H1 (cell line): ENCODE measurements around the gene CHPF. TPM values are rescaled to one million over a fixed set of nuclear protein-coding genes. Genes with fewer than 3 reads are reported as not detected.

Source experiments
- CTCF ChIA-PET: fragments of 300-600 bp; sonication (Branson Sonifier 250); formaldehyde crosslinking; loops from one replicate; lab custom pipeline; 2021; ENCODE audit not compliant: partially characterized antibody; lab: Charles Lee
- POLR2A ChIA-PET: fragments of 300-600 bp; sonication (Branson Sonifier 250); formaldehyde crosslinking; loops from one replicate; lab custom pipeline; 2021; ENCODE audit warnings: inconsistent platforms; ENCODE audit not compliant: partially characterized antibody; lab: Charles Lee
- DNase-seq, 2 experiments: peaks; one replicate each; pipeline versions ENCODE4 v3.0.0 to v3.0.0-alpha.2; 2010 to 2022; ENCODE audit warnings: low spot score in 2 of 2, low read depth in 1 of 2, mixed read lengths in 1 of 2
- FAIRE-seq: peaks from 2 replicates; lab custom pipeline; 2011; peaks lifted over from hg19 to GRCh38; lab: Jason Lieb, UNC
- H2AFZ ChIP-seq: 2 replicates; pipeline ENCODE4 v1.8.1; 2012; ENCODE audit warnings: low read length, inconsistent platforms
- H2AK5ac ChIP-seq: 2 replicates; pipeline ENCODE4 v1.6.1; 2013; ENCODE audit warnings: low read depth, low read length
- H2BK120ac ChIP-seq: replicated peaks from 2 replicates; pipeline ENCODE3; 2013; ENCODE audit warnings: low read depth, low read length, inconsistent platforms
- H2BK12ac ChIP-seq: 2 replicates; pipeline ENCODE4 v1.6.1; 2013; ENCODE audit warnings: low read depth, low read length
- H2BK15ac ChIP-seq: 2 replicates; pipeline ENCODE4 v1.6.1; 2013; ENCODE audit warnings: low read length
- H2BK20ac ChIP-seq: 2 replicates; pipeline ENCODE4 v1.6.1; 2013; ENCODE audit warnings: low read length
- H2BK5ac ChIP-seq: 2 replicates; pipeline ENCODE4 v1.6.1; 2013; ENCODE audit warnings: low read depth, low read length
- H3K14ac ChIP-seq: 2 replicates; pipeline ENCODE4 v1.6.1; 2013; ENCODE audit warnings: inconsistent platforms; ENCODE audit not compliant: insufficient read length
- H3K18ac ChIP-seq: 2 replicates; pipeline ENCODE4 v1.6.1; 2013; ENCODE audit warnings: low read length; ENCODE audit errors: extremely low read depth
- H3K23ac ChIP-seq: 2 replicates; pipeline ENCODE4 v1.6.1; 2013; ENCODE audit warnings: inconsistent platforms; ENCODE audit not compliant: insufficient read length
- H3K23me2 ChIP-seq: 2 replicates; pipeline ENCODE4 v1.6.1; 2013; ENCODE audit warnings: low read depth, low read length
- H3K27ac ChIP-seq: 2 replicates; pipeline ENCODE4 v1.6.1; 2011; ENCODE audit warnings: low read depth, low read length, inconsistent platforms
- H3K27me3 ChIP-seq, 4 experiments: replicated peaks in 1 of 4; 1 replicate in 1 of 4; 2 replicates in 3 of 4; pipeline versions ENCODE4 v1.6.1 to v1.8.1; 2011 to 2013; ENCODE audit warnings: low read length in 3 of 4, mild to moderate bottlenecking in 3 of 4, inconsistent platforms in 2 of 4, mixed read lengths in 2 of 4, moderate library complexity in 1 of 4; ENCODE audit not compliant: control insufficient read depth in 3 of 4, insufficient read depth in 3 of 4; ENCODE audit errors: extremely low read depth in 1 of 4
- H3K36me3 ChIP-seq, 4 experiments: 2 replicates each; pipeline versions ENCODE4 v1.6.1 to v1.8.1; 2011 to 2013; ENCODE audit warnings: mild to moderate bottlenecking in 4 of 4, low read length in 3 of 4, moderate library complexity in 2 of 4, control low read depth in 1 of 4, inconsistent platforms in 1 of 4; ENCODE audit not compliant: insufficient read depth in 4 of 4, control insufficient read depth in 2 of 4
- H3K4ac ChIP-seq: replicated peaks from 2 replicates; pipeline ENCODE3; 2013; ENCODE audit warnings: low read length, low read depth, mixed read lengths, inconsistent platforms; ENCODE audit not compliant: insufficient read length
- H3K4me1 ChIP-seq, 4 experiments: replicated peaks in 1 of 4; 1 replicate in 1 of 4; 2 replicates in 3 of 4; pipeline versions ENCODE4 v1.6.1 to v1.8.1; 2011 to 2013; ENCODE audit warnings: low read length in 3 of 4, inconsistent platforms in 2 of 4, mixed read lengths in 1 of 4; ENCODE audit not compliant: insufficient read depth in 4 of 4, control insufficient read depth in 3 of 4
- H3K4me2 ChIP-seq, 2 experiments: 2 replicates each; pipeline versions ENCODE4 v1.6.1 to v1.8.1; 2011 to 2013; ENCODE audit warnings: low read depth in 2 of 2, low read length in 2 of 2, control low read depth in 1 of 2, inconsistent platforms in 1 of 2, mild to moderate bottlenecking in 1 of 2; ENCODE audit not compliant: insufficient read depth in 1 of 2
- H3K4me3 ChIP-seq, 4 experiments: fragments of 200-600, 300-600 bp in 1 of 4; sonication (generic), shearing (Covaris generic), sonication (Bioruptor Twin) in 1 of 4; 2 replicates each; pipeline versions ENCODE4 v1.5.1 to v1.8.1; 2011 to 2016; ENCODE audit warnings: low read length in 4 of 4, low read depth in 3 of 4, control low read depth in 2 of 4, inconsistent platforms in 2 of 4, mild to moderate bottlenecking in 2 of 4, mixed read lengths in 1 of 4, moderate library complexity in 1 of 4; ENCODE audit not compliant: insufficient read depth in 2 of 4; ENCODE audit errors: extremely low read depth in 1 of 4
- H3K56ac ChIP-seq: replicated peaks from 2 replicates; pipeline ENCODE3; 2013; ENCODE audit warnings: low read depth, mild to moderate bottlenecking, mixed read lengths, low read length, inconsistent platforms; ENCODE audit not compliant: insufficient read length
- H3K79me1 ChIP-seq: 2 replicates; pipeline ENCODE4 v1.6.1; 2013; ENCODE audit warnings: low read depth, low read length, control low read depth
- H3K79me2 ChIP-seq, 2 experiments: 2 replicates each; pipeline versions ENCODE4 v1.6.1 to v1.8.1; 2012 to 2013; ENCODE audit warnings: low read length in 2 of 2, mild to moderate bottlenecking in 2 of 2, inconsistent platforms in 1 of 2; ENCODE audit not compliant: insufficient read depth in 2 of 2, control insufficient read depth in 1 of 2
- H3K9ac ChIP-seq, 4 experiments: replicated peaks in 1 of 4; 1 replicate in 1 of 4; 2 replicates in 3 of 4; pipeline versions ENCODE4 v1.6.1 to v1.8.1; 2011 to 2013; ENCODE audit warnings: low read depth in 3 of 4, low read length in 3 of 4, control low read depth in 2 of 4, mild to moderate bottlenecking in 2 of 4, moderate library complexity in 2 of 4, inconsistent platforms in 1 of 4; ENCODE audit errors: extremely low read depth in 1 of 4
- H3K9me3 ChIP-seq, 2 experiments: 2 replicates each; pipeline versions ENCODE4 v1.6.1 to v1.8.1; 2012 to 2013; ENCODE audit warnings: mild to moderate bottlenecking in 2 of 2, moderate library complexity in 2 of 2, control low read depth in 1 of 2, inconsistent platforms in 1 of 2, low read depth in 1 of 2, low read length in 1 of 2, mixed read lengths in 1 of 2; ENCODE audit not compliant: insufficient read depth in 2 of 2
- H4K20me1 ChIP-seq, 2 experiments: replicated peaks in 1 of 2; 2 replicates each; pipeline versions ENCODE3 to v1.8.1; 2011 to 2013; ENCODE audit warnings: inconsistent platforms in 2 of 2, low read length in 2 of 2, mild to moderate bottlenecking in 1 of 2; ENCODE audit not compliant: insufficient read depth in 2 of 2, control insufficient read depth in 1 of 2
- H4K5ac ChIP-seq: 2 replicates; pipeline ENCODE4 v1.6.1; 2013; ENCODE audit warnings: low read length, low read depth, mixed read lengths, inconsistent platforms; ENCODE audit not compliant: insufficient read length
- H4K8ac ChIP-seq: 2 replicates; pipeline ENCODE4 v1.8.0; 2013; ENCODE audit warnings: mild to moderate bottlenecking, moderate library complexity, low read length, inconsistent platforms; ENCODE audit not compliant: insufficient read depth; ENCODE audit errors: extremely low read depth
- H4K91ac ChIP-seq: replicated peaks from 2 replicates; pipeline ENCODE3; 2013; ENCODE audit warnings: low read length, mixed read lengths, inconsistent platforms; ENCODE audit not compliant: insufficient read length
- CBX5 ChIP-seq: fragments of 300-800, 300-1000 bp; sonication (generic); IDR thresholded peaks from 2 replicates; pipeline ENCODE4 v1.7.1; 2016; ENCODE audit warnings: antibody characterized with exemption, low read length, low read depth
- CTBP2 ChIP-seq: IDR thresholded peaks from 2 replicates; pipeline ENCODE4 v1.7.0; 2011; ENCODE audit warnings: borderline replicate concordance, mild to moderate bottlenecking, moderate library complexity, mixed read lengths, low read length; ENCODE audit not compliant: insufficient read depth, insufficient read length
- KDM4A ChIP-seq: IDR thresholded peaks from one replicate; pipeline ENCODE4 v1.7.1; 2012; ENCODE audit warnings: low read depth, mild to moderate bottlenecking, moderate library complexity, low read length, inconsistent platforms; ENCODE audit not compliant: severe bottlenecking
- MAFK ChIP-seq: IDR thresholded peaks from 2 replicates; pipeline ENCODE4 v1.6.1; 2012; ENCODE audit warnings: low read depth, mild to moderate bottlenecking, improper control_type of control experiment, low read length
- POLR2A ChIP-seq, 2 experiments: IDR thresholded peaks; 1 replicate in 1 of 2; 2 replicates in 1 of 2; pipeline ENCODE4 v1.6.1; 2011; ENCODE audit warnings: low read depth in 2 of 2, low read length in 2 of 2, mild to moderate bottlenecking in 2 of 2; ENCODE audit errors: control extremely low read depth in 1 of 2
- POLR2AphosphoS5 ChIP-seq: IDR thresholded peaks from 2 replicates; pipeline ENCODE4 v1.6.1; 2011; ENCODE audit warnings: low read depth, low read length
- SIN3A ChIP-seq, 2 experiments: IDR thresholded peaks in 1 of 2; conservative IDR thresholded peaks in 1 of 2; 2 replicates each; pipeline ENCODE4 v1.6.1; 2011 to 2012; ENCODE audit warnings: low read length in 2 of 2, improper control_type of control experiment in 1 of 2, low read depth in 1 of 2, mild to moderate bottlenecking in 1 of 2
- TAF1 ChIP-seq: IDR thresholded peaks from 2 replicates; pipeline ENCODE4 v1.6.1; 2011; ENCODE audit warnings: mild to moderate bottlenecking, low read depth, low read length
- TBP ChIP-seq: IDR thresholded peaks from 2 replicates; pipeline ENCODE4 v1.6.1; 2011; ENCODE audit warnings: low read depth, low read length, improper control_type of control experiment
- TEAD4 ChIP-seq: IDR thresholded peaks from 2 replicates; pipeline ENCODE4 v1.6.1; 2012; ENCODE audit warnings: low read depth, low read length, inconsistent platforms, mixed read lengths
- WGBS, 2 experiments: shearing (Covaris generic) in 1 of 2; methylation state at CpG; one replicate each; pipeline versions ENCODE4 v1.1.6 to v1.1.7; 2013 to 2015; ENCODE audit warnings: low lambda C conversion rate in 2 of 2, mixed read lengths in 2 of 2, inconsistent platforms in 1 of 2, low coverage in 1 of 2, missing lambda C conversion rate in 1 of 2; ENCODE audit not compliant: insufficient replicate concordance in 2 of 2, insufficient coverage in 1 of 2, insufficient read length in 1 of 2; ENCODE audit errors: extremely low coverage in 1 of 2, missing lambda C conversion rate in 1 of 2; 5-methylcytosine and 5-hydroxymethylcytosine counted together
- polyA plus RNA-seq, 7 experiments: library from polyadenylated mRNA; depleted of rRNA in 3 of 7; stranded (reverse) in 5 of 7; unstranded in 2 of 7; fragments of >200 nt in 5 of 7; fragments of 200-250 nt in 2 of 7; gene quantifications; 1 replicate in 5 of 7; 2 replicates in 1 of 7; 4 replicates in 1 of 7; pipeline versions ENCODE4 v1.2.1 to v1.2.3, GENCODE V29; 2011 to 2013; ENCODE audit warnings: missing spikeins in 2 of 7, mixed read lengths in 2 of 7
- total RNA-seq: library from RNA; stranded (reverse); fragmentation: NEBNext Ultra II Directional; extraction: Animal tissue kit (Norgen Biotek cat#: 25700); gene quantifications from 2 replicates; pipeline ENCODE4 v1.2.1, GENCODE V29; 2021
- TF ChIP-seq, protein P1 (sequence below): IDR thresholded peaks from 2 replicates; pipeline ENCODE4 v1.6.1; 2012; ENCODE audit warnings: inconsistent platforms

Gene CHPF
- total and polyA plus RNA-seq, 2 of the 8 experiments (the other 6 are each of a cell fraction or from before 2014, with no cell fraction given): 62.9 to 67.3 TPM

DNA sequence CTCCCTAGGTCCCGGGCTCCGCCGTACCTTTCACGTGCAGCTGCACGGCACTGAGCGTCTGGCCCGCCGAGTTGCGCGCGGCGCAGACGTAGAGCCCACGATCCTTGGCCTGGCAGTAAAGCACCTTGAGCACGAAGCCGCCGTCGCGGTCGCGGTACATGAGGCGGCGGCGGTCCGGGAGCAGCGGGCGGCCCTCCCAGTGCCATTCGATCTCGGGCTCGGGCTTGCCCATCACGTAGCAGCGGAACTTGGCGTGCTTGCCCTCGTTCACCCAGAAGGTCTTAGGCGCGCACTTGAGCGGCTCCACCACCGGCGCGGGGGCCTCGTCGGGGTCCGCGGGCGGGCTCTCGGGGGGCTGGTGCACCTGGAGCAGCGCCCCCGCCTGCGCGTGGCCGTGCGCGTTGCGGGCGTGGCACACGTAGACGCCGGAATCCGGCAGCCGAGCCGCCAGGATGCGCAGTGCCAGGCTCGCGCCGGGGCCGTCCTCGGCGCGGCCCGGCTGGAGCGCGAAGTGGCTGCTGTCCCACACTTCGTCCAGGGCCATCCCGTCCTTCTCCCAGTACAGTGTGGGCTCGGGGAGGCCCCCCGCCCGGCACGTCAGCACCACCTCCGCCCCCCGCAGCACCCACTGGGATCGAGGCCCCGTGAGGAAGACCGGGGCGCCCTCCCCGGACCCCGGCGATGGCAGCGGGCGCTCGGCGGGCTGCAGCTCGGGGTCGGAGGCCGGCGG lies 26.8 kb upstream of the CHPF start:
- Histone ChIP-seq H3K56ac (peak overlapping the region; percentile 93), H3K36me3 (peaks cover 0 to 29% (median 7%) of the 10 kb centered on the region in 4 experiments; a peak in 4 of 8 replicates), H3K4me2 (peak overlapping the region; percentile 67 to 79), H3K79me2 (peaks cover 0 to 7% of the 10 kb centered on the region in 2 experiments; a peak in 2 of 4 replicates), H2BK12ac (0 out of 2 replicates have a peak overlapping the region, but pooled peaks have one; percentile 68), H4K20me1 (no peaks in the 10 kb centered on the region), H2BK5ac (no peak overlapping the region), H3K4ac (peak overlapping the region; percentile 87), H2AK5ac (peak overlapping the region; percentile 57; the same call in 1 of the 2 replicates), H2AFZ (no peak overlapping the region), H3K14ac (no peak overlapping the region), H2BK20ac (no peak overlapping the region), H4K8ac (peak overlapping the region; percentile 82; the same call in 1 of the 2 replicates), H3K79me1 (no peaks in the 10 kb centered on the region), H3K27me3 (peaks cover 0 to 2% (median 0%) of the 10 kb centered on the region in 4 experiments; a peak in 1 of 7 replicates), H2BK15ac (no peak overlapping the region), H3K18ac (peak overlapping the region; percentile 48), H3K23me2 (peaks cover 8% of the 10 kb centered on the region; the same call in 1 of the 2 replicates), H3K23ac (no peak overlapping the region), H3K4me3 (peak overlapping the region; percentile 45 to 74 (median 58)), H4K5ac (no peak overlapping the region), H4K91ac (peak overlapping the region; percentile 76), H2BK120ac (no peak overlapping the region), H3K27ac (peak overlapping the region; percentile 42; the same call in 1 of the 2 replicates), H3K4me1 (peaks cover 0 to 39% (median 31%) of the 10 kb centered on the region in 4 experiments; a peak in 6 of 7 replicates), H3K9me3 (peaks cover 0 to 8% of the 10 kb centered on the region in 2 experiments; a peak in 1 of 4 replicates), H3K9ac (peak overlapping the region; percentile 12 to 86 (median 64); a peak in 5 of 7 replicates)
- whole genome bisulfite sequencing, 2 experiments: 16% methylated on average over 46 of the region's 95 CpGs; no CpG with 5 or more reads in 1 of the 2 experiments
- ChIA-PET CTCF (interaction anchor here (0.8 to 2.9 kb wide), 12 partner anchors 10 to 96 kb away, joined by 3 to 34 read pairs (median 4); partner anchors contain the start of genes SLC4A3 and STK11IP), POLR2A (interaction anchor here (0.6 to 18.6 kb wide), 11 partner anchors 8 to 58 kb away, joined by 3 to 293 read pairs (median 6); partner anchors contain the start of genes CHPF, STK11IP and TMEM198)
- FAIRE-seq: no peak
- DNase-seq: no peak
- TF ChIP-seq TBP (no peak), CBX5 (no peak), CTBP2 (peak; percentile 72), KDM4A (peak; percentile 53), POLR2AphosphoS5 (0 out of 2 replicates have a peak, but pooled peaks have one; percentile 28), TAF1 (0 out of 2 replicates have a peak, but pooled peaks have one; percentile 21), SIN3A (conservative IDR thresholded peaks at IDR 0.05 in 1 of 2, IDR thresholded peaks at IDR 0.05 in 1 of 2; ENCODE audit: low read depth in 1 of 2, low read length in 2 of 2) (no peak), POLR2A (IDR thresholded peaks at IDR 0.05; ENCODE audit: control extremely low read depth in 1 of 2, low read depth in 2 of 2, low read length in 2 of 2) (peak in 1 of 2 experiments; percentile 51; a peak in 1 of 3 replicates), MAFK (no peak), TEAD4 (no peak)
- TF ChIP-seq, protein P1, sequence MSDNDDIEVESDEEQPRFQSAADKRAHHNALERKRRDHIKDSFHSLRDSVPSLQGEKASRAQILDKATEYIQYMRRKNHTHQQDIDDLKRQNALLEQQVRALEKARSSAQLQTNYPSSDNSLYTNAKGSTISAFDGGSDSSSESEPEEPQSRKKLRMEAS: peak; percentile 95
